Thoracic aorta (tissue), 2 donors: ENCODE results near the gene ASB15. TPM values are rescaled to one million over a fixed set of nuclear protein-coding genes. Genes with fewer than 3 reads are reported as not detected.
"Not testable (repeated sequence)": the region's sequence is repeated elsewhere in the genome, so short reads cannot be mapped to it uniquely, and the experiment has no call there.

ENCODE experiments used
- ATAC-seq: fragments of 150-250 bp; one replicate; pipeline ENCODE4 v1.8.0; 2017; ENCODE audit warnings: low read depth; ENCODE audit not compliant: insufficient number of reproducible peaks, low FRiP score
- DNase-seq: peaks from one replicate; pipeline ENCODE4 v3.0.0-alpha.2; 2020; ENCODE audit warnings: low spot score
- H3K27ac ChIP-seq, 2 donors: fragments of 200-600 bp; sonication (generic); 1 replicate in 1 of 2; 2 replicates in 1 of 2; pipeline ENCODE4 v1.5.1; 2016; ENCODE audit warnings: mild to moderate bottlenecking in 2 of 2, moderate library complexity in 2 of 2
- H3K27me3 ChIP-seq: fragments of 200-600 bp; sonication (generic); replicated peaks from 2 replicates; pipeline ENCODE4 v1.6.0; 2016; ENCODE audit warnings: mild to moderate bottlenecking; ENCODE audit not compliant: insufficient read depth
- H3K36me3 ChIP-seq: fragments of 200-600 bp; sonication (generic); one replicate; pipeline ENCODE4 v1.5.1; 2016
- H3K4me1 ChIP-seq, 2 donors: fragments of 200-600 bp; sonication (generic); 1 replicate in 1 of 2; 2 replicates in 1 of 2; pipeline versions ENCODE4 v1.5.1 to v1.6.0; 2016; ENCODE audit warnings: low read depth in 2 of 2, mild to moderate bottlenecking in 1 of 2; ENCODE audit not compliant: control insufficient read depth in 1 of 2
- H3K4me3 ChIP-seq: fragments of 200-600 bp; sonication (generic); 2 replicates; pipeline ENCODE4 v1.5.1; 2016; ENCODE audit warnings: mild to moderate bottlenecking
- H3K9me3 ChIP-seq: fragments of 200-600 bp; sonication (generic); 2 replicates; pipeline ENCODE4 v1.5.1; 2016
- CTCF ChIP-seq: fragments of 200-600 bp; sonication (generic); IDR thresholded peaks from one replicate; pipeline ENCODE4 v1.5.1; 2019; ENCODE audit warnings: antibody characterized with exemption
- total RNA-seq, 2 donors: library from RNA; depleted of rRNA; stranded (reverse); fragments of >200 nt; gene quantifications; one replicate each; pipeline versions ENCODE4 v1.1.0 to v1.2.3, GENCODE V29; 2016

The ASB15 gene
- total RNA-seq, 2 donors from 2014 or later: not detected

- H3K27ac ChIP-seq: no peak overlapping the region
- no peaks in the 10 kb centered on the region for H3K27me3 ChIP-seq
- no peak overlapping the region for H3K4me3 ChIP-seq
- no peaks in the 10 kb centered on the region for H3K36me3 ChIP-seq
- H3K4me1 ChIP-seq: no peaks in the 10 kb centered on the region
- no peak for TF ChIP-seq CTCF
- DNase-seq (no peak), ATAC-seq (no peak)
- H3K9me3 ChIP-seq: no peaks in the 10 kb centered on the region
These were observed 31.9 kb downstream of the ASB15 start for GRCh38 chr7:123633553-123633952.

GRCh38 chr7:123634011-123634573, 32.5 kb downstream of the ASB15 start:
- H3K4me3 ChIP-seq, ATAC-seq, H3K4me1 ChIP-seq, H3K27me3 ChIP-seq, H3K27ac ChIP-seq, H3K9me3 ChIP-seq, DNase-seq, H3K36me3 ChIP-seq: not testable (repeated sequence)

GRCh38 chr7:123635551-123636359, 34.1 kb downstream of the ASB15 start:
- no peak overlapping the region for H3K4me3 ChIP-seq
- no peaks in the 10 kb centered on the region for H3K4me1 ChIP-seq
- no peaks in the 10 kb centered on the region for H3K27me3 ChIP-seq
- ATAC-seq (no peak), DNase-seq (no peak)
- H3K36me3 ChIP-seq: no peaks in the 10 kb centered on the region
- TF ChIP-seq CTCF: no peak
- H3K27ac ChIP-seq: no peak overlapping the region
- H3K9me3 ChIP-seq: no peaks in the 10 kb centered on the region

GRCh38 chr7:123637203-123637602, 35.6 kb downstream of the ASB15 start:
- Histone ChIP-seq H3K9me3 (no peaks in the 10 kb centered on the region), H3K4me1 (no peaks in the 10 kb centered on the region), H3K4me3 (no peak overlapping the region), H3K27ac (no peak overlapping the region), H3K27me3 (no peaks in the 10 kb centered on the region), H3K36me3 (no peaks in the 10 kb centered on the region)
- ATAC-seq (no peak), DNase-seq (no peak)
- TF ChIP-seq CTCF: no peak

GRCh38 chr7:123637878-123638277, 36.3 kb downstream of the ASB15 start:
- Histone ChIP-seq H3K27ac (no peak overlapping the region), H3K36me3 (no peaks in the 10 kb centered on the region), H3K27me3 (no peaks in the 10 kb centered on the region), H3K9me3 (no peaks in the 10 kb centered on the region), H3K4me3 (no peak overlapping the region), H3K4me1 (no peaks in the 10 kb centered on the region)
- no peak for DNase-seq
- no peak for ATAC-seq
- TF ChIP-seq CTCF: no peak
